Naive thymus-derived CD4-positive, alpha-beta T cell (primary cell): ENCODE data around the gene TLE1. TPM values are rescaled to one million over a fixed set of nuclear protein-coding genes. Genes with fewer than 3 reads are reported as not detected.

Experiments used
- ATAC-seq: fragments of 150-1000 bp; cut with Tn5 transposase; 2 replicates; pipeline ENCODE4 v1.10.0; 2021; ENCODE audit warnings: mild to moderate bottlenecking, moderate library complexity
- CTCF ChIA-PET: fragments of 350-600 bp; sonication (Branson Sonifier 250); formaldehyde crosslinking; loops from one replicate; lab custom pipeline; 2021; ENCODE audit warnings: antibody characterized with exemption; lab: Charles Lee
- POLR2A ChIA-PET: fragments of 350-600 bp; sonication (Branson Sonifier 250); formaldehyde crosslinking; loops from one replicate; lab custom pipeline; 2021; ENCODE audit warnings: antibody characterized with exemption, inconsistent platforms; lab: Charles Lee
- DNase-seq, 9 donors: peaks; one replicate each; pipeline versions ENCODE4 v3.0.0 to v3.0.0-alpha.2; 2020 to 2022; ENCODE audit warnings: mixed read lengths in 1 of 9
- H3K27ac ChIP-seq: one replicate; pipeline ENCODE4 v1.7.0; 2013; ENCODE audit warnings: mild to moderate bottlenecking, low read depth, low read length, moderate library complexity
- H3K27me3 ChIP-seq, 2 donors: one replicate each; pipeline ENCODE4 v1.7.0; 2013; ENCODE audit warnings: low read length in 2 of 2, mild to moderate bottlenecking in 2 of 2, moderate library complexity in 2 of 2; ENCODE audit not compliant: control insufficient read depth in 2 of 2, insufficient read depth in 2 of 2
- H3K36me3 ChIP-seq, 3 experiments: 1 replicate in 2 of 3; 2 replicates in 1 of 3; pipeline ENCODE4 v1.7.0; 2013; ENCODE audit warnings: low read length in 3 of 3, mild to moderate bottlenecking in 3 of 3, moderate library complexity in 1 of 3; ENCODE audit not compliant: insufficient read depth in 3 of 3, control insufficient read depth in 2 of 3
- H3K4me1 ChIP-seq, 2 donors: one replicate each; pipeline ENCODE4 v1.7.0; 2013; ENCODE audit warnings: low read length in 2 of 2, mild to moderate bottlenecking in 2 of 2, moderate library complexity in 1 of 2; ENCODE audit not compliant: control insufficient read depth in 2 of 2, insufficient read depth in 2 of 2
- H3K4me3 ChIP-seq: 2 replicates; pipeline ENCODE4 v1.7.0; 2013; ENCODE audit warnings: mild to moderate bottlenecking, low read length
- H3K9me3 ChIP-seq, 3 experiments: 1 replicate in 2 of 3; 2 replicates in 1 of 3; pipeline ENCODE4 v1.7.0; 2013; ENCODE audit warnings: low read length in 3 of 3; ENCODE audit not compliant: control insufficient read depth in 2 of 3
- H3K27ac Mint-ChIP-seq, 9 donors: one replicate each; pipeline ENCODE4 v1.8.0; 2020 to 2022; ENCODE audit warnings: mixed read lengths in 9 of 9, mild to moderate bottlenecking in 8 of 9, moderate library complexity in 5 of 9, inconsistent platforms in 2 of 9
- H3K27me3 Mint-ChIP-seq, 5 donors: one replicate each; pipeline ENCODE4 v1.8.0; 2021 to 2022; ENCODE audit warnings: mixed read lengths in 5 of 5, mild to moderate bottlenecking in 1 of 5
- H3K36me3 Mint-ChIP-seq, 5 donors: one replicate each; pipeline ENCODE4 v1.8.0; 2020 to 2022; ENCODE audit warnings: mixed read lengths in 5 of 5, mild to moderate bottlenecking in 3 of 5, inconsistent platforms in 1 of 5
- H3K4me1 Mint-ChIP-seq, 7 donors: one replicate each; pipeline ENCODE4 v1.8.0; 2020 to 2022; ENCODE audit warnings: mixed read lengths in 7 of 7, mild to moderate bottlenecking in 3 of 7, inconsistent platforms in 1 of 7
- H3K4me3 Mint-ChIP-seq, 10 donors: one replicate each; pipeline ENCODE4 v1.8.0; 2020 to 2022; ENCODE audit warnings: mild to moderate bottlenecking in 10 of 10, mixed read lengths in 10 of 10, moderate library complexity in 6 of 10, inconsistent platforms in 2 of 10
- H3K9me3 Mint-ChIP-seq, 11 donors: one replicate each; pipeline ENCODE4 v1.8.0; 2020 to 2022; ENCODE audit warnings: mixed read lengths in 11 of 11, mild to moderate bottlenecking in 4 of 11, inconsistent platforms in 1 of 11, moderate library complexity in 1 of 11
- intact Hi-C, 2 donors: fragments of 100-400 bp; cut with micrococcal nuclease; formaldehyde crosslinking; loops; one replicate each; pipeline ENCODE4 v1.15.1; 2023
- polyA plus RNA-seq, 2 donors: library from polyadenylated mRNA; unstranded; fragments of 300-500 nt; fragmentation: Illumina TruSeq; gene quantifications; one replicate each; pipeline ENCODE4 v1.2.3, GENCODE V29; 2021
- total RNA-seq, 6 experiments: library from RNA in 5 of 6; stranded (reverse) in 5 of 6; gene quantifications; 1 replicate in 5 of 6; 2 replicates in 1 of 6; pipeline ENCODE4 v1.2.3 and lab custom pipeline; 2021 to 2026

The TLE1 gene
- total and polyA plus RNA-seq, 7 experiments from 2014 or later, result 0.46 to 7.1 (median 2.0) TPM; not detected in 1

DNA sequence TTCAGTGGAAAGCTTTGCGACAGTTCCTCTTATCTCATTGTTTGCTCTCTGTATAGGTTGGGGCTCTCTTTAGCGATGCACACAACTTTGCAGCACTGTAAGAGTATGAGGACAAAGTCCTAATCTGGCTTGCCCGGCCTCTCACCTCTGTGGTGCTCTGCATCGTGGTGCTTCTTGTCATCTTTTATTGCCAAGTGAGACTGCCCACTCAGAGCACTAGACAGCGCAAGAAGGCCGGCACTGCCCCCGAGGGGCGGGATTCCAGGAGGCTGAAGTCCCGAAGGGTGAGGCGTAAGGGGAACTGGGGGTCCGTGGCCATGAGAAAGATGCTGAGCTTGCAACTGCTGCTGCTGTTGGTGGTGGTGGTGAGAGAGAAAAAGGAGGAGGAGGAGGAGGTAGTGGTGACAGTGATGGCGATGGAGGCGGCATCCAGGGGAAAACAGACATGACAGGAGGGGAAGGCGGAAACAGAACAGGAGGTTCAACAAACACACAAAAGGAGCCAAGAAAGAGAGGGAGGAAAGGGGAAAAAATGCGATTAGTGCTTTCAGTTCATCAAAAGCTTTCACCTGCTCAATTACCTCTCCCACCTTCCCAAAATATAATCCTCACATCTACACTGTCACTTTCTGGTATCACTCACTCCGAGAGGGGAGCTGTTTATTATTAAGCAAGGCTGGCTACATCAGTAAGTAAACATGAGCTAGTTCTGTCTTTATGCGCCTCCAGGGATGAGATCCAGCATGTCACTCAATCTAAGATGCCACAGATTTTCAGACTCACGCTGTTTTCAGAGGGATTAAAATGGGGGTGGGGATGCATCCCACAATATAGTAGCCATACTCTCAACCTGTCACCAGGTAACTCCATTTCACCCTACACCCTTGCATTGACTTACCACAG, 55.1 kb downstream of the TLE1 start:
- peak; percentile 22 for ATAC-seq
- H3K36me3 Mint-ChIP-seq, result no peaks in the 10 kb centered on the region
- CTCF ChIA-PET, result no interaction called here
- H3K9me3 Mint-ChIP-seq, result no peaks in the 10 kb centered on the region
- Histone ChIP-seq H3K4me1 (no peaks in the 10 kb centered on the region), H3K27ac (no peak overlapping the region), H3K27me3 (no peaks in the 10 kb centered on the region), H3K9me3 (no peaks in the 10 kb centered on the region), H3K4me3 (no peak overlapping the region), H3K36me3 (no peaks in the 10 kb centered on the region)
- H3K4me1 Mint-ChIP-seq, result no peaks in the 10 kb centered on the region
- H3K27ac Mint-ChIP-seq, result no peak overlapping the region
- DNase-seq, result no peak
- H3K27me3 Mint-ChIP-seq, result no peaks in the 10 kb centered on the region
- H3K4me3 Mint-ChIP-seq, result no peak overlapping the region
- intact Hi-C loops, result no loop called here
- POLR2A ChIA-PET, result no interaction called here

GRCh38 chr9:81632599-81632998, 56.7 kb downstream of the TLE1 start:
- Histone ChIP-seq H3K4me1 (no peaks in the 10 kb centered on the region), H3K27me3 (no peaks in the 10 kb centered on the region), H3K4me3 (no peak overlapping the region), H3K9me3 (no peaks in the 10 kb centered on the region), H3K36me3 (no peaks in the 10 kb centered on the region), H3K27ac (no peak overlapping the region)
- H3K27ac Mint-ChIP-seq, result no peak overlapping the region
- H3K4me3 Mint-ChIP-seq, result no peak overlapping the region
- ChIA-PET CTCF (no interaction called here), POLR2A (no interaction called here)
- intact Hi-C loops, result no loop called here
- no peak for ATAC-seq
- H3K27me3 Mint-ChIP-seq, result no peaks in the 10 kb centered on the region
- H3K9me3 Mint-ChIP-seq, result no peaks in the 10 kb centered on the region
- H3K36me3 Mint-ChIP-seq, result no peaks in the 10 kb centered on the region
- DNase-seq, result no peak
- no peaks in the 10 kb centered on the region for H3K4me1 Mint-ChIP-seq

- no peaks in the 10 kb centered on the region for H3K9me3 Mint-ChIP-seq
- no peaks in the 10 kb centered on the region for H3K36me3 Mint-ChIP-seq
- H3K4me3 Mint-ChIP-seq, result no peak overlapping the region
- Histone ChIP-seq H3K27me3 (no peaks in the 10 kb centered on the region), H3K36me3 (no peaks in the 10 kb centered on the region), H3K27ac (no peak overlapping the region), H3K9me3 (no peaks in the 10 kb centered on the region), H3K4me1 (no peaks in the 10 kb centered on the region), H3K4me3 (no peak overlapping the region)
- no peaks in the 10 kb centered on the region for H3K4me1 Mint-ChIP-seq
- H3K27ac Mint-ChIP-seq, result no peak overlapping the region
- intact Hi-C loops, result no loop called here
- no peaks in the 10 kb centered on the region for H3K27me3 Mint-ChIP-seq
- ATAC-seq (no peak), DNase-seq (no peak)
- POLR2A ChIA-PET, result no interaction called here
- CTCF ChIA-PET, result no interaction called here
Observed at GRCh38 chr9:81631218-81631745, 58.1 kb downstream of the TLE1 start.

DNA sequence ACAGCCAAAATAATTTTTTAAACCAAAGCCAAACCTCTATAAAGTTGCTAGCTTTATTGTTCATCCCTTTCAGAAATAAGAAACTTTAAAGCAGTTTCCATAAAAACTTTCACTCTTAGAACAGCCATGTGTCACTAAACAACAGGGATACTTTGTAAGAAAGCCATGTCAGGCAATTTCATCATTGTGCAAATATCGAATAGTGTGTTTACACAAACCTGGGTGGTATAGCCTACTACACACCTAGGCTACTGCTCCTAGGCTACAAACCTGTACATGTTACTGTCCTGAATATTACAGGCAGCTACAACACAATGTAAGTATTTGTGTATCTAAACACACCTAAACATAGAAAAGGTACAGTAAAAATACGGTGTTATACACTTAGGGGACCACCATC, 59.9 kb downstream of the TLE1 start:
- Mint-ChIP-seq H3K27ac (no peak overlapping the region), H3K36me3 (no peaks in the 10 kb centered on the region), H3K4me1 (no peaks in the 10 kb centered on the region), H3K27me3 (no peaks in the 10 kb centered on the region), H3K4me3 (no peak overlapping the region), H3K9me3 (no peaks in the 10 kb centered on the region)
- H3K27ac ChIP-seq, result no peak overlapping the region
- DNase-seq (no peak), ATAC-seq (no peak)
- H3K4me3 ChIP-seq, result no peak overlapping the region
- no peaks in the 10 kb centered on the region for H3K4me1 ChIP-seq
- intact Hi-C loops, result no loop called here
- H3K27me3 ChIP-seq, result no peaks in the 10 kb centered on the region
- ChIA-PET CTCF (no interaction called here), POLR2A (no interaction called here)
- no peaks in the 10 kb centered on the region for H3K9me3 ChIP-seq
- no peaks in the 10 kb centered on the region for H3K36me3 ChIP-seq

DNA sequence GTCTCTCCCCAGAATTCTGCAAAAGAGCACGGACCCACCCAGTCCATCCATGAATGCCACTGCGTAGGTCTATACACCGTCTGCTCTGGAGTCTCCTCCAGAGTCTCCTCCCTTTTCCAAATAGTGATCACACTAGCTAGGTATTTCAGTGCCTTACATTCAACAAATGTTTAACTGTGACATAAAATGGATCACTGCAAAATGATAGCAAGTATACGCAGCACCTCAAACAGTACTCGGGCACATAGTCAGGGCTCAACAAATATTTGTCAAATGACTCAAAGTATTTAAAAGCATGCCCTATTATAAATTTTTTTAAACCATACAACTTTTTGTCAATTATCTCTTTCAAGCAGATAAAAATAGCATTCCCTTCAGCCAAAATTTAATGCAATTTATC, 60.5 kb downstream of the TLE1 start:
- H3K27ac Mint-ChIP-seq, result no peak overlapping the region
- no peaks in the 10 kb centered on the region for H3K36me3 ChIP-seq
- CTCF ChIA-PET, result no interaction called here
- H3K9me3 Mint-ChIP-seq, result no peaks in the 10 kb centered on the region
- no peak overlapping the region for H3K4me3 ChIP-seq
- H3K4me3 Mint-ChIP-seq, result no peak overlapping the region
- ATAC-seq, result no peak
- H3K4me1 ChIP-seq, result no peaks in the 10 kb centered on the region
- no peaks in the 10 kb centered on the region for H3K27me3 Mint-ChIP-seq
- intact Hi-C loops, result no loop called here
- H3K36me3 Mint-ChIP-seq, result no peaks in the 10 kb centered on the region
- POLR2A ChIA-PET, result no interaction called here
- no peak for DNase-seq
- no peaks in the 10 kb centered on the region for H3K4me1 Mint-ChIP-seq
- no peaks in the 10 kb centered on the region for H3K27me3 ChIP-seq
- no peaks in the 10 kb centered on the region for H3K9me3 ChIP-seq
- no peak overlapping the region for H3K27ac ChIP-seq

DNA sequence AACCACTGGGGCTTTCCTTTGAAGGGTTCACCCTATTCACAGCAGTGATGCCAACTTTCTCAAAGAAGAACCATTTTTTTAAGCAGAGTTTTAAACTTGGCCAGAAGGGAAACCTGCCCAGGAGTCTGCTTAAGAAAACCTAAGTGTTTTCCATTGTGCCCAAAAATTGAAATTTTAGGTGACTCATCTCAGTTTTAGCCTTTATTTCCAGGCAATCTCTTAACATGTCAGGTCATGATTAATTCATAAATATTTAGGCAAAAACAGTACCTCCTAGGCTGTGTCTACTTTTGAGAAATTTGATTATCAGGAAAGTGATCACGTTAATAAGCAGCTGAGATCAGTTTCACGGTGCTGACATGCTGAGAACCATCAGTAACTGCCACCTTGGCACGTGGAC, 61.9 kb downstream of the TLE1 start:
- no peaks in the 10 kb centered on the region for H3K4me1 Mint-ChIP-seq
- no peak overlapping the region for H3K4me3 Mint-ChIP-seq
- POLR2A ChIA-PET, result no interaction called here

GRCh38 chr9:81626511-81626910, 62.8 kb downstream of the TLE1 start:
- CTCF ChIA-PET, result no interaction called here
- H3K4me1 Mint-ChIP-seq, result peaks cover 0 to under 1% (median 0%) of the 10 kb centered on the region in 7 donors
- no peak for ATAC-seq

More for the DNA sequence above, 61.9 kb downstream of the TLE1 start:
- Histone ChIP-seq H3K27ac (no peak overlapping the region), H3K4me1 (no peaks in the 10 kb centered on the region), H3K4me3 (no peak overlapping the region), H3K27me3 (no peaks in the 10 kb centered on the region), H3K36me3 (no peaks in the 10 kb centered on the region), H3K9me3 (no peaks in the 10 kb centered on the region)
- ATAC-seq (no peak), DNase-seq (no peak)
- no peaks in the 10 kb centered on the region for H3K27me3 Mint-ChIP-seq
- intact Hi-C loops, result no loop called here
- CTCF ChIA-PET, result no interaction called here
- H3K36me3 Mint-ChIP-seq, result no peaks in the 10 kb centered on the region
- H3K27ac Mint-ChIP-seq, result no peak overlapping the region
- H3K9me3 Mint-ChIP-seq, result no peaks in the 10 kb centered on the region

More at GRCh38 chr9:81626511-81626910, 62.8 kb downstream of the TLE1 start:
- no peak overlapping the region for H3K4me3 ChIP-seq
- Mint-ChIP-seq H3K9me3 (no peaks in the 10 kb centered on the region), H3K4me3 (no peak overlapping the region), H3K27ac (no peak overlapping the region), H3K27me3 (no peaks in the 10 kb centered on the region), H3K36me3 (no peaks in the 10 kb centered on the region)
- no peaks in the 10 kb centered on the region for H3K36me3 ChIP-seq
- intact Hi-C loops, result no loop called here
- H3K27me3 ChIP-seq, result no peaks in the 10 kb centered on the region
- POLR2A ChIA-PET, result no interaction called here
- no peak overlapping the region for H3K27ac ChIP-seq
- H3K9me3 ChIP-seq, result no peaks in the 10 kb centered on the region
- H3K4me1 ChIP-seq, result no peaks in the 10 kb centered on the region
- DNase-seq, result no peak
